Renal cortex interstitium (tissue), 11 donors: ENCODE measurements around the gene CARNS1. TPM values are rescaled to one million over a fixed set of nuclear protein-coding genes. Genes with fewer than 3 reads are reported as not detected.

ENCODE experiments used
- DNase-seq, 11 donors: peaks; one replicate each; pipeline ENCODE4 v3.0.0-alpha.2; 2013; ENCODE audit warnings: low read depth in 9 of 11, low spot score in 4 of 11; ENCODE audit errors: extremely low read depth in 1 of 11
- polyA plus RNA-seq, 3 donors: library from polyadenylated mRNA; unstranded; fragments of 120-200 nt; gene quantifications; one replicate each; pipeline ENCODE4 v1.2.1, GENCODE V29; 2013; ENCODE audit not compliant: insufficient read length in 3 of 3

Gene CARNS1
- polyA plus RNA-seq, 3 donors = 2.0 to 5.2 (median 2.7) TPM

DNA sequence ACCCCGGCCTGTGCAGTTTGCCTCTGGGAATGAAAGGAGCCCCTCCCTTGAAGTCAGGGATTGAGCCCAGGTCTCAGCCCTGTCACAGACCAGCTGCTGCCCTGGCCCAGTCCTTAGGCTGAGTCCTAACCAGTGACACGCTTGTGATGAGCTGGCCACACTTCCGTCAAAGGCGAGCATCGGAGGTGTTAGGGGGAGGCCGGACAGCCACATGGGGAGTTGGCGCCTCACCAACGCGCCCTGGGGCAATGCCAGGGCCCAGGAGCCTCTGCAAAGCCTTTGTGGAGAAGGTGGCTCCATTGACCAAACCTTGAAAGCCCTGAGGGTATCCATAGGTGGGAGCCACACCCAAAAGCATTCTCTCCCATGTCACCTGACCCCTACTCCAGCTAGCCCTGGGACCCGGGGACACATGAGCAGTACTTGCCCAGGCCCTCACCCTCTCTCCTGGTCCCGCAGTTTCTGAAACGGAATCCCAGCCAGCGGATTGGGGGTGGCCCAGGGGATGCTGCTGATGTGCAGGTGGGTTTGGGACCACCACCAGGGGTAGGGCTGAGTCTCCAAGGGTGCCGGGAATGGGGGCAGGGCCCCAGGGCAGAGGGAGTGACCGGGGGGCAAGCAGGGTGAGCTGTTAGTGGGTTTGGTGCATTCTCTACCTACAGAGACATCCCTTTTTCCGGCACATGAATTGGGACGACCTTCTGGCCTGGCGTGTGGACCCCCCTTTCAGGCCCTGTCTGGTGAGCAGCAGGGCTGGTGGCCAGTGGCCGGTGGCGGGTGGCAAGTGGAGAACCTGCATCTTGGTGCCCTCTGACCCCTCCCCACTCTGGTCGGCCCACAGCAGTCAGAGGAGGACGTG lies 18.3 kb downstream of the CARNS1 start:
- no peak for DNase-seq

DNA sequence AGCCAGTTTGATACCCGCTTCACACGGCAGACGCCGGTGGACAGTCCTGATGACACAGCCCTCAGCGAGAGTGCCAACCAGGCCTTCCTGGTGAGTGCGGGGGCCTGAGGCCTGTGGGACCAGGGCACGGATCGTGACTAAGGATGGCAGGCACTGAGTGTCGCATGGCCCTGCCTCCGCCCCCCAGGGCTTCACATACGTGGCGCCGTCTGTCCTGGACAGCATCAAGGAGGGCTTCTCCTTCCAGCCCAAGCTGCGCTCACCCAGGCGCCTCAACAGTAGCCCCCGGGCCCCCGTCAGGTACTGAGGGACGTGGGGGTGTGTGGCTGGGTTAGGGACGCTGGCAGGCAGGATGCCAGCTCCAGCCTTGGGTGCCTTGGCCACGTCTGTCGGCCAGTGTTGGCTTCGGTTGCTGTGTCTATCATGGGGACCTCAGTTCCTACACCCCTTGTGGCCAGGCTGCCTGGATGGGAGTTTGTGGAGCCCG lies 19.0 kb downstream of the CARNS1 start:
- no peak for DNase-seq

DNA sequence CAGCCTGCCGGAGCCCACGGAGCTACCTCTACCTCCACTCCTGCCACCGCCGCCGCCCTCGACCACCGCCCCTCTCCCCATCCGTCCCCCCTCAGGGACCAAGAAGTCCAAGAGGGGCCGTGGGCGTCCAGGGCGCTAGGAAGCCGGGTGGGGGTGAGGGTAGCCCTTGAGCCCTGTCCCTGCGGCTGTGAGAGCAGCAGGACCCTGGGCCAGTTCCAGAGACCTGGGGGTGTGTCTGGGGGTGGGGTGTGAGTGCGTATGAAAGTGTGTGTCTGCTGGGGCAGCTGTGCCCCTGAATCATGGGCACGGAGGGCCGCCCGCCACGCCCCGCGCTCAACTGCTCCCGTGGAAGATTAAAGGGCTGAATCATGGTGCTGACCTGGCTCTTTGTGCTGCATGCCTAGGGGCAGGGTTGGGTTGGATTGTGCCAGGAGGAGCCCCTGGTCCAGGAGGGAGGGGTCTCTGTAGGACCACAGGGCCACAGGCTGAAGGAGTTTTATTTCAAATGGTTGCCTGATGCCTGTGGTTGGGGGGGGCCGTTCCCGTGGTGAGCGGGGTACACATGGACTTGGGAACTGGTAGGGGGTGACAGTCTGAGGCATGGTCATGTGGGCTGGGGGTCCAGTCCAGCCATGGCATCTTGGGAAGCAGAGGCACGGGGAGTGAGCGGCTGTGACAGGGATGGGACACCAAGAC lies 19.7 kb downstream of the CARNS1 start:
- DNase-seq = no peak

DNA sequence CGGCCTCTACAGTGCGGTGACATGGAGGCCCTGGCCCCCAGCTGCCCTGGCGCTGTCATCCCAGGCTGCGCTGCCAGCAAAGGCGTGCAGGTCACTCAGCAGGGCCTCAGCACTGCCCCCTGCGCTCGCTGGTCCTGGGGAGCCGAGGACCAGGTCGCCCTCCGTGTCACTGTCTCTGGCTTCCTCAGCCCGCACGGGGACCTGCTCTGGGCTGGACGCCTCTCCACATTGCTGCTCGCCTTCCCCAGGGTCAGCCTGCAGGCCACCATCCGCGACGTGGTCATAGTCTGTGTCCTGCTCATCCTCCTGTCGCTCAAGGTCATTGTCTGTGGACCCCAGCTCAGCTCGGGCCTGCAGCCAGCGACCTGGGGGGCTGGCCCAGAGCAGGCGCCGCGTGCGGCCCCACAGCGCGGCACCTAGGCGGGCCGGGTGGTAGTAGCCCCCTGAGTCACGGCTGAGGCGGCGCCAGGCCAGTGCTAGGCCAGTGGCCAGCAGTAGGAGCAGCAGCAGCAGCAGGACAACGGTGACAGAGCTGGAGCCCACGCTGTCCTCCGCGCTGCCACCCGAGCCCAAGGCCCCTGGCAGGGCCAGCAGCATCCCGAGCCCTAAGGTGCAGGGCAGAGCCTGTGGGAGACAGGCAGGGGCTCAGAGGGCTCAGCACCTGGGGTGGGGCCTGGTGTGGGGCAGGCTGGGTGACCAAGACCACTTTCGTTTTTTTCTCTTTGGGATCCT lies 20.4 kb downstream of the CARNS1 start:
- DNase-seq = no peak

DNA sequence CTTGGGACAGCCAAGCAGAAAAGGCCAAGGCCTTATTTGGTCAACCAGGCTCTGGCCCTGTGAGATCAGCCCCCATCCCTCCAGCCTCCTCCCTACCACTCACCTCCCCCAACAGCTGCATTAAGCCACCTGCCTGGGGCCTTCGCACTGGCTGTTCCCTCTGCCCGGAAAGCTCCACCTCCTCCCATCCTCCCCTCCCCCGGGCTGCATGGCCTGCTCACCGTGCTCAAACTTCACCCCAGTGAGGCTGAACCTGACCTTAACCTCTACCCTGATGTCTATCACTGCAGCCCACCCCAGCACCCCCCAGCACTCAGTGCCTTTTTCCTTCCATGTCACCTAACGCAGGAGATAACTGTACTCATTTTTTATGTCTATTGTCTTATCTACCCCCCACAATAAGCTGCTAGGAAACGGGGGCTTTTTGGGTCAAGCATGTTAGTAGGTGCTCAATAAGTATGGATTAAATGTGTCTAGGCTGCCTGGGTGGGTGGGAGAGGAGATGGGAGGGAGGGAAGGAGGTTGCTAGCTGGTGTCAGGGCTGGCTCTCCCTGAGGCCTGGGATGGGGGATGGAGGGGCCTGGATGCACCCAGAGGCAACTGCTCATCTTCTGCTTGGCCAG lies 21.1 kb downstream of the CARNS1 start:
- DNase-seq = no peak

DNA sequence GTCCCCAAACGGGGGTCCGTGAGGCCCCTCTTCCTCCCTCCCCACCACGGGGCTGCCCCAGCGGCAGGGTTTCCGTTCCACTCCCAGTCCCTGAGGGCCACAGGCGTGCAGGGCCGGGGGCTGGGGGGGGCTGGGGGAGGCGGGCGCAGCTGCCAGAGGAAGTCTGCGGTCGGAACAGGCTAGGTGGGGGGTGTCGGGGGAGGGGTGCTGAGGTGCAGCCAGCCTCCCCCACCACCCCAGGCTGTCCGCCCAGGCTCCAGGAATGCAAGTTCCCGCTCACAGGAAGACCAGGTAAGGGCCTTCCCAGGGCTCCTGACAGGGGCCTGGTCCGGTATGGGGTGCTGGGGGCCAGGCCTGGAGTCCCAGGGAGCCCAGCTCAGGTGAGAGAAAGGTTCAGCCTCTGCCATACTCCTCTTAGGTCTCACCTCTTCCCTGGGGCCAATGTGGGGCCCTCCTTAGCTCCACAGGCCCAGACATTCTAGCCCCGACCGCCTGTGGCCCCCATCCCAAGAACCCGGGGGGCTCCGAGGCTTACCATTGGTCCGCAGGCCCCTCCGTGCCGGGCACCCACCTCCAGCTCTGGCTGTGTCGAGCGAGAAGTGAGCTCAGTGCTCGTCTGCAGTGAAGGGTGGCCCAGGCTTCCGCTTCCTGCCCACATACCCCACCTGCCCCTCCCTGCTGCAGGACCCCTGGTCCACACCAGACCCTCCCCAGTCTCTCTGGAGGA lies 21.8 kb downstream of the CARNS1 start, which contains the start of gene PTPRCAP:
PTPRCAP (minus strand) TSS at position 601 of the 727 bp plus-strand sequence; CDS start at position 538, 63 bp downstream.
- DNase-seq = no peak

DNA sequence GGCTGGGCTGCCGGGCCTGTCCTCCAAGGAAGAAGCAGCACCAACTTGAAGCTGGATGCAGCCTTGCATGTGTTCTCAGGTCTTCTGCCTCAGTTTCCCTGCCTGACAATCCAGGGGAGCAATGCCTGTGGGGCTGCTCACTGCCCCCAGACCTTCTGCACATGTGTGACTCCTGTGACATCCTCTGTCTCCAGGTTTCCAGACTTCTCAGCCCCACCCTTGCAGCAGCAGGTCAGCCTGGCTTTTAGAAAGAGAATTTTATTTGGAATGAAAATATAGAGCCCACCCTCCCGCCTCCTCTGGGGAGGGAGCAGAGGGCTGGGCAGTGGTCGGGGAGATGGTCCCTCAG lies 22.3 kb downstream of the CARNS1 start:
- no peak for DNase-seq

DNA sequence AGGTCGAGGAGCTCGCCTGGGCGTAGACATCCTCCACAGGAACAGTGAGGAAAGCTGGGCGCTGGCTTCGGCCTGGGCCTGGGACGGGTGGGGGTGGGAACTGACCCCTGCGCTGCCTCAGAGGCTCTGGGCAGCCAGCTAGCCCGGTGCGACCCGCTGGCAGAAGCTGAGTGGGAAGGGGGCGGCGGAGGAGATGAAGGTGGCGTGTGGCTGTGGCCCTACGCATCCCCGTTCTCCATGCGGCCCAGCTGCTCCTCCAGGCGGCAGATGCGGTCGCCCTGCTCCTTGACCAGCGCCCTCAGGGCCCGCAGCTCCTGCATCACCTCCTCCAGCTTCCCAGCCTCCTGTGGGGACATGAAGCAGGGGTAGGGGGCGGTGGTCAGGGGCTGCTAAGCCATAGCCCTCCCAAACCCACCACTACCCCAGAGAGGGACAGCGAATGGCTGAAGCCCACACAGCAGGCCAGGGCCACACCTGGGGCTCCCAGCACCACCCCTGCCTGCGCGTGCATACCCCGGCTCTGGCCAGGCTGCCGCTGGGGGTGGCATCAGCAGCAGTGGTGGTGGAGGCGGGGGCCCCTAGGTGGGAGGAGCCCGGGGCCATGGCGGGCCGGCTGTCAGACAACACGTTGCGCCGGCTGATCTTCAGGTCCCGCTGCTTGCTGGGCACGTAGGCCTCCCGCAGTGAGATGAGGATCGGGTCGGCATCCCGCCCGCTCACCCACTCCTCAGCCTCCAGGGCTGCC lies 22.9 kb downstream of the CARNS1 start:
- DNase-seq = no peak

DNA sequence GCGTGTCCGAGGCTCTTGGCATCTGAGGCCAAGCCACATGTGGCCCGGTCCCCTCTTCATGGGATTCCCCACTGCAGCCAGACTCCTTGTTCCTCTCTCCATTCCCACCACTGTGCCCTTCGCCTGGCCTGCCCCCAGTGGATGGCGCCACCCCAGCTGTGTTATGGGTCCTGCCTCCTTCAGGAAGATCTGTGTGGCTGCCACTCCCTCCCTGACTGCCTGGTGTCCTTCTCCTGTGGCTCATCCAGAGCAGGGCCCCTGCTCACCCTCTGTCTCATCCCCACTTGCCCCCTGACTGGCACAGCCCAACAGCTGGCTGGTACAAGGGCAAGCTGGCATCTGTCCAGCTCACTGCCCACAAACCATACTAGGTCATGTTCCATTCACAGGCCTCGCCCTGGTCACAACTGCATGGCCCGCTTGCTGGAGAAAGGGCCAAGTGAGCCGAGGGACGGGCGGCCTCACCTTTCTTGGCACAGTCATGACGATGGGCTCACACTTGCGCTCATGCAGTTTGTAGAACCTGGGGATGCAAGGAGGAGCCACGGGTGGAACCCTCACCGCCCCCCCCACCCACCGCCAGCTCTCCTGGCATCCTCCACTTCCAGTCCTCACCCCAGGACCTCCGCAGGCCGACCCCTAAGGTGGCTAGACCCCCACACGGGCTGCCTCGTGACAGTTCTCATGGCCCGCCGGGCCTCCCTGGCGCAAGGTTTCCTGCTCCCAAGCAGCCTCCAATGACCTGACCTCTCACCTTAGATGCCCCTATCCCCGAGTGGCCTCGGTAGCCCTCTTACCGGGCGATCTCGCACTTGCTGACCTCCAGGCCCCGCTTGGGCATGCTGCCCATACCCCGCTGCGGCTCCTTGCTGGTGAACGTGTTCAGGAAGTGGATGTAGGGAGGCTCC lies 24.1 kb downstream of the CARNS1 start:
- no peak for DNase-seq

DNA sequence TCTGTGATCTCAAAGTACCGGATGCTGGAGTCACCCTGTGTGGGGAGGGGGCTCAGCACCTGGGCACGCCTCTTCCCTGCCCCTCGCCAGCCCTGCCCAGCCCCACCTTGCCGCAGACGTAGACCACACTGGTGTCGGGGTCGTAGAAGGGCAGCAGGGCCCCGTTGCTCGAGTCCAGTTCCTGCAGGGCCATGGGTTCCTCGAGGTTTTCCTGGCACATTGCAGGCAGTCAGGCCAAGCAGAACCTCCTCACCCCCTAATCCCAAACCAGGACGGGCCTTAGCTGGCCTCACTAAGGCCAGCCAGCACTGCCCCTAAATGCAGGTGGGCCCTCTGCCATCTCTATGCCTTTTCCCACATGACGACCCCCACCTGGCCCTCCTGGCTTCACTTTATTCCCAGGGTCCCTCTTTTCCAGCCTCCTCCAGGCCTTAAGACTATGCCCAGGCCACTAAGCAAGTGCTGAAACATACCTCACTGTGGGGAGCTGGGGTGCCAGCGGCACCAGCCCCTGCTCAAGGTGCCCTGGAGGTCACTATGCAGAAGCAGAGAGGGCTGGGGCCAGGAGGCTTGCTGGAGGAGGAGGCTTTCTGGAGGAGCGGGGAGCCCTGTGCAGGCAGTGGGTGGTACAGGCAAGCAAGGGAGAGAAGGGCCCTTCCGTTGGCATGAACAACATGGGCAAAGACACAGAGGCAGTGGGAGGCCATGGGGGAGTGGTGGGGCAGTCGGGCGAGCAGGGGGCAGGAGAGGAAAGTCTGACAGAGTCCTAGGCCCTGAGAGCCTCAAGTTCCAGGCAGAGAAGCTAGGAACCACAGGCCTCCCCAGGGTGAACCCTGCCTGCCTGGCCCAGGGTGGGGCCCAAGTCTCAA lies 25.0 kb downstream of the CARNS1 start:
- DNase-seq = no peak

DNA sequence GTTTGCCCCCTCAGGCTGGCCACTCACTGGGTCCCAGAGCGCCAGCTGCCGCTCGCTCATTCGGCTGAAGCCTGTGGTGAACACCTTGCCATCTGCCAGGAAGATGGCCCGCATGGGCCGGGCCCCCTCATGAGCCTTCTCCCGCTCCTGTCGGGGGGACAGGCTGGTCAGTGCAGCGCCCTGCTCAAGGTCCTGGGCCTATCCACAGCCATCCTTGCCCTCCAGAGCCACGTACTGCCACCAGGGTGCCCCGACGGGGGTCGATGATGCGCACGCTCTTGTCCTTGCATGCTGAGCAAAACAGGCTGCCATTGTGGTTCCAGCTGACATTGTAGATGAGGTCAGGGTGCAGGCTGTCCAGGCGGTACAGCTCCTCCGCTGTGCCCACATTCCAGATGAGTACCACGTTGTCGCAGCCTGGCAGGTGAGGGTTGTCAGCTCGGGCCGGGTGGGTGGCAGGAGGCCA lies 25.7 kb downstream of the CARNS1 start:
- DNase-seq = no peak

DNA sequence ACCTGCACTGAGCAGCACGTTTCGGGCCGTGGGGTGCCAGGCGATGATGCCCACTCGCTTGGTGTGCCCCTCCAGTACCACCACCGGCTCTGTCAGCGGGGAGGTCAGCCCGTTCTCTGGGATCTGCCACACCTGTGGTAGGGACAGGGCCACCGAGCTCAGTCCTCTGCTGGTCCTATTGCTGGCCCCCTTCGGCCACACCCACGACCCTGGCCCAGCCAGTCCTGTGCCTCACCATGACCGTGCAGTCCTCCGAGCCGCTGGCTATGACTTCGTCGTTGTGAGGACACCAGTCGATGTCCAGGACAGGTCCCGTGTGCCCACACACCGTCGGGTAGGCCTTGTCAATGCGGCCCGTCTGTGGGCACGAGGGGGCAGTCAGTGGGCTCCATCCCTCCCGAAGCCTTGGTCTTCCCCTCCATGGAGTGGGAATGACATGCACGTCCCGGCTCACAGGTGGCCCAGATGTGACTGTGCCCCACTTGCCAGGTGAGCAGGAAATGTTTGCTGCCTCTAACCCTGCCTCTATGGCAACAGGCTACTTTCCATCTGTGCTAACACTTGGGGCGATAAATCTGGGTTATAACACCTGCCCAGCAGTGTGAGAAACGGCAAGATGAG lies 26.4 kb downstream of the CARNS1 start:
- no peak for DNase-seq

DNA sequence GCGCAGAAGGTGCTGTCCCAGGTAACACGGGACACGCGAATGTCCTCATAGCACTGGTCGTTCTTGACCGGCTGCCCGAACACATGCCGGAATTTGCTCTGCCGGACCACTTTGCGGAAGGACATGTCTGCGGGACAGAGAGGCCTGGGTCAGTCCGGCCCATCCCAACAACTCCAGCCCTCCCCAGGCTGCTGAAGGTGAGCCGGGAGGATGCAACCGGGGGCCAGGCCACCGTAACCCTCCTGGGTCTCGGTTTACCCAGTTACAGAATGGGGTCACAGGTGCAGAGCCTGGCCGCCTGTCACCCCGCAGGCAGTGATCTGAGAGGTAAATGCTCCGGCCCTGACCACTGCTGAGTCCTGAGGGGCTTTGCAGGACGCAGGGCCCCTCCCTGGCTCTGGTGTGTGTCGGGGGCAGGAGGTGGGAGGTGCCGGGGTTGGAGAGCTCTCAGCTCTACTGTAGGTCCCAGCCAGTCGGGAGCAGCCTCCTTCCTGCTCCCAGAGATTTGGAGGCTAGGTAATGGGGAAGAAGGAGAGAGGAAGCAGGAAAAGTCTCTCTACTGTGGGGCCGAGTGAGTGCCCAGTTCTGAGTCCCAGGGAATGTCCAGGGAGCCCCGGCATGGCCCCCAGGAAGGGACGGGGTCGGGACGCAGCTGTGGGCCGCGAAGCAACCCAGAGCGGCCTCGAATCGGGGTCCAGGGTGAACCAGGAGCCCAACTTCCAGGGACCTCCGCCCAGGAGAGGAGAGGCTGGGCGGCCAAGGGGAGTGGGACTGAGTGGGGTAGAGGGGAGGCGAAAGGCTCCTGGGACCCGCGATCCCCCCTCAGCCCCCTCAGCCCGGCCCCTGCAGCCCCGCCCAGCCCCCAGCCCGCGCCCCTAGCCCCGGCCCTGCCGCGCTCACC lies 27.3 kb downstream of the CARNS1 start:
- no peak for DNase-seq

DNA sequence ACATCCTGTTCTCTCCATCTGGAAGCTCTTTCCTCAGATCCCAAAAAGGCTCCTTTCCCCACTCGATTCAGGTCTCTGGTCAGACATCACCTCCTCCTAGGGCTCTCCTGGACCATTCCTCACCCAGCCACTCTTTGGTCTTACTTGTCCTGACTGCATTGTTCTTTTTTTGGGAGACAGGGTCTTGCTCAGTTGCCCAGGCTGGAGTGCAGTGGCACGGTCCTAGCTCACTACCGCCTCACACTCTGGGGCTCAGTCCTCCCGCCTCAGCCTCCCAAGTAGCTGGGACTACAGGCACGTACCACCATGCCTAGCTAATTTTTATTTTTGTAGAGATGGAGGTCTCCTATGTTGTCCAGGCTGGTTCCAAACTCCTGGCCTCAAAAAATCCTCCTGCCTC lies 30.0 kb downstream of the CARNS1 start:
- no peak for DNase-seq

DNA sequence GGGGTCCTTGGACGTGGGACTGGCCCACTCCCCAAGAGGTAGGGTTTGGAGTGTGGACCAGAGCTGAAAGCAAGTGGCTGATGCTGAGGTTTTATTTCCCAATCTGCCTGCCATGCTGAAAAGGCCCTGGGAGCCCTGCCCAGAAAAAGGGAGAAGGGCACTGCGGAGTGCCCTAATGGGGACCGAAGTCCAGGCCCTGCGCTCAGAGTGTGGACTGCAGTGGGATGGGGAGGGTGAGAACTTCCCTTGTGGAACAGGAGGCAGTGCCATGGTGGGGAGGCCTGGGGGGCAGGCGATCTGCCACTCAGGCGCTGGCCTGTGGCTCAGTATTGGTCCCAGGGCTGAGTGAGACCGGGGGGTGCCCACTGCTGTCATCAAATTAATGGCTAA lies 32.7 kb downstream of the CARNS1 start:
- no peak for DNase-seq
